ENCODE measurements around the gene TPO.
"Not testable (repeated sequence)": the region's sequence is repeated elsewhere in the genome, so short reads cannot be mapped to it uniquely, and the experiment has no call there.

Gene TPO

GRCh38 chr2:1487758-1488157 is 74.5 kb downstream of the TPO start:
- DNase-seq = no peak

- no peak for DNase-seq
Observed at GRCh38 chr2:1488181-1488671, 75.0 kb downstream of the TPO start.

- no peak for DNase-seq
Observed at GRCh38 chr2:1488851-1489250, 75.6 kb downstream of the TPO start.

GRCh38 chr2:1489486-1489885 is 76.2 kb downstream of the TPO start:
- no peak for DNase-seq

GRCh38 chr2:1490381-1490780 is 77.1 kb downstream of the TPO start:
- not testable (repeated sequence) for DNase-seq

GRCh38 chr2:1491751-1492150 is 78.5 kb downstream of the TPO start:
- DNase-seq = no peak

GRCh38 chr2:1492231-1492630 is 79.0 kb downstream of the TPO start:
- not testable (repeated sequence) for DNase-seq

- no peak for DNase-seq
Observed at GRCh38 chr2:1492711-1493430, 79.6 kb downstream of the TPO start.

- DNase-seq = no peak
Observed at GRCh38 chr2:1493431-1494126, 80.3 kb downstream of the TPO start.

- DNase-seq = no peak
Observed at GRCh38 chr2:1494257-1494656, 81.0 kb downstream of the TPO start.

GRCh38 chr2:1494906-1495305 is 81.6 kb downstream of the TPO start:
- DNase-seq = no peak

- DNase-seq = no peak
Observed at GRCh38 chr2:1495676-1496358, 82.6 kb downstream of the TPO start.

GRCh38 chr2:1496359-1496821 is 83.1 kb downstream of the TPO start:
- no peak for DNase-seq

- DNase-seq = no peak
Observed at GRCh38 chr2:1497122-1497611, 83.9 kb downstream of the TPO start.

- DNase-seq = no peak
Observed at GRCh38 chr2:1498176-1498575, 84.9 kb downstream of the TPO start.

- no peak for DNase-seq
Observed at GRCh38 chr2:1499033-1499795, 86.0 kb downstream of the TPO start.

- DNase-seq = no peak
Observed at GRCh38 chr2:1501038-1501851, 88.0 kb downstream of the TPO start.

GRCh38 chr2:1501991-1502390 is 88.7 kb downstream of the TPO start:
- DNase-seq = no peak

GRCh38 chr2:1502891-1503304 is 89.6 kb downstream of the TPO start:
- no peak for DNase-seq

GRCh38 chr2:1503471-1504310 is 90.4 kb downstream of the TPO start:
- DNase-seq = no peak

GRCh38 chr2:1504311-1504750 is 91.1 kb downstream of the TPO start:
- DNase-seq = no peak
